NCI-H2196 (cell line): ENCODE data around the gene LIPC.

Experiments
- DNase-seq: peaks from one replicate; lab custom pipeline; 2025; ENCODE audit not compliant: unreplicated experiment; lab: John Stamatoyannopoulos, UW

Gene LIPC

DNA sequence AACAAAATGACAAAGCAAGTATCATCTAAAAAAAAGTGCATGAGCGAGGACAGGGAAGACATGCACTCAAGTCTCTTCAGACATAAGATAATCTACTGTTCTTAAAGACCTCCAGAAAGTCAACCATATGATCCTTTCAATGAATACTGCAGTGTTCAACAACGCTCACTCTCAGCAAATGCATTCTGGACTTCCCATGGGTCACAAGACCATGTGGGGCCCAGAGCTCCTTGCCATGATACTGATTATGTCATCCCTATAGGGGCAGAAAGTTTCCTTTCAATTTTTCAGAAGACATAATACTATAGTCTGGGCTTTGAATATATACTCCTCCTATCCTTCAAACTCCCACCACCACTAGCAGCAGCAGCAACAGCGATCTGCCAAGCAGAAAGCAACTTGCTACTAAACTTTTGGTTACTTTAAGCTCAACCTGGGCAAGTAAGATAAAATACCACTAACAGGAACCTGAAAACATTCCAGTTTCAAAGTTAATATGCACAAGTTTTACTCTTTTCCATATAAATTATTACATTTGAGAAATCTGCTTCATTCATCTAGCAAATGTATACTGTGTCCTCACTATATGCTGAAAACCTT, 174.2 kb downstream of the LIPC start:
- DNase-seq, result no peak

DNA sequence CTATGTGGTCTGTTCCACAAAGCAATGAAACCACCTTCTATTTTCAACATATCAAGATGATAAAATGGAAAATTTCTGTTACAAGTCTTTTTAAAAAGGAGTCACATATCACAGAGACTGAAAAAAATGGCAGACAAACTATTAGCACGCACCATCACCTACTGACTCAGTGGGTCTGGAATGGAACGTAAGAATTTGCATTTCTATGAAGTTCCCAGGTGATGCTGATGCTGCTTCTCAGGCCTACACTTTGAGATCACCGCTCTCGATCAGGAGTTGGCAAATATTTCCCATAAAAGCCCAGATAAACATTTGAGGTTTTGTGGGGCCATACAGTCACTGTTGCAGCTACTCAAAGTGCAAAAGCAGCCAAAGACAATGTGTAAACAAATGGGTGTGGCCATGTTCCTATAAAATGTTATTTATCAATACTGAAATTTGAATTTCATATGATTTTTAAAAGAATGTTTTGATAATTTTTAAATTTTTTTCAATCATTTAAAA, 174.8 kb downstream of the LIPC start:
- DNase-seq, result no peak

DNA sequence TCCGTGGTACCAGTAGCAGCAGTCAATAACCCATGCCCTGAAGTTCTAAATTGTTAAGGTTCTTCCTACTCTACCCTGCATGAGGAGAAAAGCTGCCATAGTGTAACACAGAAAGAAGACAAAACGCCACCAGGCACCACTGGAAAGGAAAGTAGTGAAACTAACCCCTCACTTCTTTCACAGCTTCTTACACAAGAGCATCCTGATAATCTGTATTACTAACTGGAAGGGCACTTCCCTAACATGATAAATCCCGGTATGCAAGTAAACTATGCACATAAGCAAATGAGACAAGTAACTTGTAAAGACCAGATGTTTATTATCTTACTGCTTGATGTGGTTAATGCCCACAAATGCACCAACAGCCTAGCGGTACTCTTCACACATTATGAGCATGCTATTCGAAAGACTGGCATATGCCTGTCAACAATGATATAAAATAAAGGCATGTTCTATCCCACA, 176.4 kb downstream of the LIPC start:
- no peak for DNase-seq

DNA sequence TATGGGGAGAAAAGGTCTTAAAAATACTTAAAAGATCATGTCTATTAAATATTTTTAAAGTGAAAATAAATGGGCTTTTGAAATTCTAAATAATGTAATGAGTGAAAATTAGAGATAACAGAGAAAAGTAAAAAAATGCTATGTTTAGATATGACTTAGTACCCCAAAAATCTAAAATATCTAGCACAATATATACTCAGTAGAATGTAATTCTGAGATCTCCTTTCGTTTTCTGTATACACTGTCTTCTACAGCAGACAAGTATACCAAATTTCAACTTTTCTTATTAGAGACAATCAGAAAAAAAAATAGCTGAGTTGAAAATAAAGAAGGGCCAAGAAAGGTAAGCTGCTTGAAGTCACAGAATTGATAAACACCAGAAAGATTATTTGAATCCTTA, 176.9 kb downstream of the LIPC start:
- DNase-seq, result no peak

DNA sequence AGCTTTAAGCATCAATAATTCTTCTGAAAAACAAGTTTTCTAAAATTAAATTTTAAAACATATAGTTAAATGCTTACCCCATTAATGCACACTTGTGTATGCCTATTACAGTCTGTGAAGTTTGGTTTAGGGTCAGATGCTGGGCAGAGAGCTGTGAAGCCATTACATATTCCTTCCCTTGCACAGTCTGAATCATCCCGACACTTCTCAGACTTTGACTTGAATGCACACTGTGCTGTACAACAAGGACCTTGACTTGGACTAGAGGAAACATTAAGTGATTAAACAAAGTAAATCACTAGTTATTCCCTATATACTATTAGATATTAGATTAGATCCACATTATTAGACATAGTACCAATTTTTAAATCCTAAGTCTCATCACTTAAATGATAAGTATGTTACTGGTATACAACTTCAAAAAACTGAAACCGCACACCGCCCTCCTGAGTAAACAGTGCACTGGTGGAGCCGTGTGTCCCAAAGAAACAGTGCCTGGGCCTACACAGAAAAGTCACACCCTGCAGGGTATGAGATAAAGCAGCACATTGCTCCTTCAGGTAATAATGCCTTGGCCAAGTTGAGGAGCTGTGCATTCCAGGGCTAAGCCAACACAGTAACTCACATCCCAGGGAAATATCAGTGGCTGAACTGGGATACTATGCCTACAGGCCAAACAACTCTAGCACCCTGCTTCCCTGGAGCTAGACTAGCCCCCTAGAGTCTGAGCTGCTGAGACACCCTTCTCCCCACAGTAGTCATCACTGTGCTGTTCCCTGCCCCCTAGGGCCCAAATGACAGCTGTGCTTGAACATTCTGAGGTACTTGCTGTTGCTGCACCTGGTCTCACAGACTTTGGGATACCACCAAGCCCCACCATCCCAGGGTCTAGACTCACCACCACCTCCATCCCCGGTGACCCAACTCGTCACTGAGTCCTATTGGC, 180.2 kb downstream of the LIPC start:
- no peak for DNase-seq

DNA sequence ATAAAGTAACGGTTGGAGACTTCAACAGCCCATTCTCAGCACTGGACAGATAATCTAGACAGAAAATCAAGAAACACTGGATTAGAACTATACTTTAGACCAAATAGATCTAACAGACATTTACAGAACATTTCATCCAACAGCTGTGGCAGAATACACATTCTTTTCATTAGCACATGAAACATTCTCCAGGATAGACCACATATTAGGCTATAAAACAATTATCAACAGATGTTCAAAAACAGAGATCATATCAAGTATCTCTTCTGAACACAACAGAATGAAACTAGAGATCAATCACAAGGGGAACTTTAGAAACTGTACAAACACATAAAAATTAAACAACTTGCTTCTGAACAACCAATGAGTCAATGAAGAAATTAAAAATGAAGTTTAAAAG, 184.4 kb downstream of the LIPC start:
- no peak for DNase-seq
